Heart left ventricle (tissue), 13 donors: Measurements from ENCODE around the gene TPSB2.
"Not testable (repeated sequence)": the region's sequence is repeated elsewhere in the genome, so short reads cannot be mapped to it uniquely, and the experiment has no call there.

ENCODE experiments used
- CTCF ChIP-seq, 12 donors: fragments of 200-600 bp; sonication (generic) in 4 of 12; IDR thresholded peaks; one replicate each; pipeline versions ENCODE4 v1.5.0 to v1.8.0; 2018 to 2022; ENCODE audit warnings: antibody characterized with exemption in 12 of 12, mild to moderate bottlenecking in 5 of 12
- POLR2A ChIP-seq, 2 donors: fragments of 450-650 bp; IDR thresholded peaks; one replicate each; pipeline ENCODE4 v1.6.1; 2017; ENCODE audit warnings: antibody characterized with exemption in 2 of 2, mild to moderate bottlenecking in 2 of 2, moderate library complexity in 2 of 2
- donor health status: ischemic (EF 13 %, LVEDD 7.1; RV severe dilation, severe dysfunction).
- donor health status: DM: no; HTN: yes; CAD: no.
- donor health status: DM: no; HTN: no; CAD: no.
- donor health status: ischemic (EF 25% LVEDD 6.9; RV normal size, moderate dysfunction).
- donor health status: ischemic (EF 25% LVEDD 5.7; RV mildly dilated, moderate dysfunction).
- donor health status: ischemic (EF 35%, LVEDD 5.7; RV mildly dilated, moderate dysfunction).
- donor health status: nonischemic (EF 11% LVEDD 7.7; RV severe dilation, severe dysfunction).
- donor health status: DM: yes; HTN: yes; CAD: no.
- donor health status: PGD.
- donor health status: ischemic (EF 29% LVEDD 5.4; RV normal size, mild dysfunction).
- donor health status: nonischemic (EF 23%, LVEDD 6.1; RV moderate dilation, normal function).

GRCh38 chr16:1243363-1243762 lies 13.4 kb upstream of the TPSB2 start:
- TF ChIP-seq CTCF, POLR2A (IDR thresholded peaks at IDR 0.05): not testable (repeated sequence)
